Stimulated activated CD8-positive, alpha-beta memory T cell treated with anti-CD3 and anti-CD28 coated beads, Interleukin-4, amount 100 ng/mL, for 48 hours (primary cell): Measurements from ENCODE around the gene XRN2.

Experiments used
- DNase-seq: peaks from one replicate; pipeline ENCODE4 v3.0.0-alpha.2; 2020

XRN2 gene

GRCh38 chr20:21303061-21303871 is at the start of gene XRN2:
XRN2 (plus strand) TSS chr20:21303331; CDS start chr20:21303399, 68 bp downstream.
- DNase-seq = peak; percentile 98

- DNase-seq = no peak
These were observed 45.9 kb upstream of the XRN2 start for GRCh38 chr20:21257192-21257591.

GRCh38 chr20:21258411-21258810 is 44.7 kb upstream of the XRN2 start:
- DNase-seq = no peak

GRCh38 chr20:21259346-21259745 is 43.8 kb upstream of the XRN2 start:
- DNase-seq = no peak

- DNase-seq = no peak
These were observed 40.3 kb upstream of the XRN2 start for GRCh38 chr20:21262812-21263211.

- no peak for DNase-seq
These were observed 37.6 kb upstream of the XRN2 start for GRCh38 chr20:21265261-21266190.

- DNase-seq = no peak
These were observed 37.0 kb upstream of the XRN2 start for GRCh38 chr20:21266191-21266536.

GRCh38 chr20:21269772-21270171 is 33.4 kb upstream of the XRN2 start:
- DNase-seq = no peak

- no peak for DNase-seq
These were observed 32.3 kb upstream of the XRN2 start for GRCh38 chr20:21270806-21271205.

GRCh38 chr20:21272279-21272678 is 30.9 kb upstream of the XRN2 start:
- DNase-seq = no peak

GRCh38 chr20:21272679-21273078 is 30.5 kb upstream of the XRN2 start:
- DNase-seq = no peak

GRCh38 chr20:21273755-21274386 is 29.3 kb upstream of the XRN2 start:
- no peak for DNase-seq

GRCh38 chr20:21278829-21279228 is 24.3 kb upstream of the XRN2 start:
- DNase-seq = no peak

GRCh38 chr20:21279706-21280521 is 23.2 kb upstream of the XRN2 start:
- no peak for DNase-seq

GRCh38 chr20:21280522-21281016 is 22.6 kb upstream of the XRN2 start:
- peak; percentile 32 for DNase-seq

- DNase-seq = no peak
These were observed 16.4 kb upstream of the XRN2 start for GRCh38 chr20:21286775-21287174.

- DNase-seq = no peak
These were observed 14.4 kb upstream of the XRN2 start for GRCh38 chr20:21288587-21289370.

- no peak for DNase-seq
These were observed 13.5 kb upstream of the XRN2 start for GRCh38 chr20:21289651-21290050.

GRCh38 chr20:21291026-21291425 is 12.1 kb upstream of the XRN2 start:
- no peak for DNase-seq

- no peak for DNase-seq
These were observed 8.4 kb upstream of the XRN2 start for GRCh38 chr20:21294755-21295154.

- DNase-seq = no peak
These were observed 1.0 kb upstream of the XRN2 start for GRCh38 chr20:21301940-21302663.
